Upper lobe of right lung (tissue), 1 donor: ENCODE measurements around the gene ZBED1. TPM values are rescaled to one million over a fixed set of nuclear protein-coding genes. Genes with fewer than 3 reads are reported as not detected.

ENCODE experiments used
- ATAC-seq: fragments of 200-7000 bp; cut with Tn5 transposase; one replicate; pipeline ENCODE4 v1.9.1; 2020; ENCODE audit warnings: mild to moderate bottlenecking, moderate library complexity
- DNase-seq: peaks from one replicate; pipeline ENCODE4 v3.0.0-alpha.2; 2020
- H3K27ac ChIP-seq: fragments of 200-600 bp; one replicate; pipeline ENCODE4 v1.8.0; 2022
- H3K27me3 ChIP-seq: fragments of 200-600 bp; one replicate; pipeline ENCODE4 v1.8.0; 2022; ENCODE audit warnings: mild to moderate bottlenecking
- H3K36me3 ChIP-seq: fragments of 200-600 bp; one replicate; pipeline ENCODE4 v1.8.0; 2022
- H3K4me1 ChIP-seq: fragments of 200-600 bp; one replicate; pipeline ENCODE4 v1.8.0; 2022
- H3K4me3 ChIP-seq: fragments of 200-600 bp; one replicate; pipeline ENCODE4 v1.8.0; 2022; ENCODE audit warnings: mild to moderate bottlenecking
- H3K9me3 ChIP-seq: fragments of 200-600 bp; one replicate; pipeline ENCODE4 v1.8.0; 2022
- intact Hi-C: fragments of 100-400 bp; cut with DNase I; formaldehyde crosslinking; loops from one replicate; pipeline ENCODE4 v1.11.0; 2022
- total RNA-seq: library from RNA; stranded (reverse); fragmentation: NEBNext Ultra II Directional; extraction: Animal tissue kit (Norgen Biotek cat#: 25700); gene quantifications from one replicate; pipeline ENCODE4 v1.2.1, GENCODE V29; 2021
- TF ChIP-seq, protein P1 (sequence below): fragments of 200-600 bp; IDR thresholded peaks from one replicate; pipeline ENCODE4 v1.8.0; 2022; ENCODE audit warnings: antibody characterized with exemption
- donor health status: DM: no; HTN: yes; CAD: no; lungs with severe emphysema.

The ZBED1 gene
- total RNA-seq, 1 donor from 2014 or later, result 40.0 TPM

DNA sequence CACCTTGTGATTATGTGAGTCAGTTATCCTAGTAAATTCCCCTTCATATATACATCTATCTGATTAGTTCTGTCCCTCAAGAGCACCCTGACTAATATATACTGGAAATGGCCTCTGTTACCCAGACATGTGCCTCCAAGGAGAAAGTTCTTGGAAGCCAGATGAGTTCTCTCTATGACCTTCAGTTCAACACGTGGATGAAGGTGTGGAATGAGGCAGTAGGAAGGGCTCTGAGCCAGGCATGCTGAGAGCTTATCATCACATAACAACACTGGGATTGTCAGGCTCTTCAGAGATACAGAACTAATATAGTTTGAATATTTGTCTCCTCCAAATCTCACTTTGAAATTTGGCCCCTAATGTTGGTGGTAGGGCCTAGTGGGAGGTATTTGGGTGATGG lies 44.4 kb upstream of the ZBED1 start:
- no peak for DNase-seq
- no peaks in the 10 kb centered on the region for H3K36me3 ChIP-seq
- ATAC-seq, result no peak
- H3K4me3 ChIP-seq, result no peak overlapping the region
- no peaks in the 10 kb centered on the region for H3K9me3 ChIP-seq
- TF ChIP-seq, protein P1, sequence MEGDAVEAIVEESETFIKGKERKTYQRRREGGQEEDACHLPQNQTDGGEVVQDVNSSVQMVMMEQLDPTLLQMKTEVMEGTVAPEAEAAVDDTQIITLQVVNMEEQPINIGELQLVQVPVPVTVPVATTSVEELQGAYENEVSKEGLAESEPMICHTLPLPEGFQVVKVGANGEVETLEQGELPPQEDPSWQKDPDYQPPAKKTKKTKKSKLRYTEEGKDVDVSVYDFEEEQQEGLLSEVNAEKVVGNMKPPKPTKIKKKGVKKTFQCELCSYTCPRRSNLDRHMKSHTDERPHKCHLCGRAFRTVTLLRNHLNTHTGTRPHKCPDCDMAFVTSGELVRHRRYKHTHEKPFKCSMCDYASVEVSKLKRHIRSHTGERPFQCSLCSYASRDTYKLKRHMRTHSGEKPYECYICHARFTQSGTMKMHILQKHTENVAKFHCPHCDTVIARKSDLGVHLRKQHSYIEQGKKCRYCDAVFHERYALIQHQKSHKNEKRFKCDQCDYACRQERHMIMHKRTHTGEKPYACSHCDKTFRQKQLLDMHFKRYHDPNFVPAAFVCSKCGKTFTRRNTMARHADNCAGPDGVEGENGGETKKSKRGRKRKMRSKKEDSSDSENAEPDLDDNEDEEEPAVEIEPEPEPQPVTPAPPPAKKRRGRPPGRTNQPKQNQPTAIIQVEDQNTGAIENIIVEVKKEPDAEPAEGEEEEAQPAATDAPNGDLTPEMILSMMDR, result no peak
- no peaks in the 10 kb centered on the region for H3K27me3 ChIP-seq
- H3K4me1 ChIP-seq, result no peaks in the 10 kb centered on the region
- intact Hi-C loops, result no loop called here
- no peak overlapping the region for H3K27ac ChIP-seq

- no peaks in the 10 kb centered on the region for H3K4me1 ChIP-seq
- H3K36me3 ChIP-seq, result no peaks in the 10 kb centered on the region
- TF ChIP-seq, protein P1, result no peak
- ATAC-seq (no peak), DNase-seq (no peak)
- no peaks in the 10 kb centered on the region for H3K9me3 ChIP-seq
- H3K27me3 ChIP-seq, result no peaks in the 10 kb centered on the region
- intact Hi-C loops, result no loop called here
- no peak overlapping the region for H3K27ac ChIP-seq
- no peak overlapping the region for H3K4me3 ChIP-seq
Measured at GRCh38 chrX:2542826-2543521, 42.2 kb upstream of the ZBED1 start.

DNA sequence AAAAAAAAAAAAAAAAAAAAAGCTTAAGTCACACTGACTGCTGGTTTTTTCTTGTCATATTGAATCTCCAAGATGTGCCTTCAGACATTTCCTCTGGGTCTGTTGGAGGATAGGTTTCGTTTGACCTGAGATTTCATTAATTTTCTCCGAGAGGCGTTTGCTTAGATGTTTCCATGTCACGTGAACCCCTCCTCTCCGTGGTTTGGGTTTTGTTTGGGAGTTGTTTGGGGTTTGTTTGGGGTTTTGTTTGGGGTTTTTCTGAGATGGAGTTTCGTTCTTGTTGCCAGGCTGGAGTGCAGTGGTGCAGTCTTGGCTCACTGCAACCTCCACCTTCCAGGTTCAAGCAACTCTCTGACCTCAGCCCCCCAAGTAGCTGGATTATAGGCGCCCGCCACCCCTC lies 40.8 kb upstream of the ZBED1 start:
- Histone ChIP-seq H3K4me3 (no peak overlapping the region), H3K9me3 (no peaks in the 10 kb centered on the region), H3K4me1 (no peaks in the 10 kb centered on the region), H3K27me3 (no peaks in the 10 kb centered on the region), H3K27ac (no peak overlapping the region), H3K36me3 (no peaks in the 10 kb centered on the region)
- TF ChIP-seq, protein P1, result no peak
- ATAC-seq (no peak), DNase-seq (no peak)
- intact Hi-C loops, result no loop called here

DNA sequence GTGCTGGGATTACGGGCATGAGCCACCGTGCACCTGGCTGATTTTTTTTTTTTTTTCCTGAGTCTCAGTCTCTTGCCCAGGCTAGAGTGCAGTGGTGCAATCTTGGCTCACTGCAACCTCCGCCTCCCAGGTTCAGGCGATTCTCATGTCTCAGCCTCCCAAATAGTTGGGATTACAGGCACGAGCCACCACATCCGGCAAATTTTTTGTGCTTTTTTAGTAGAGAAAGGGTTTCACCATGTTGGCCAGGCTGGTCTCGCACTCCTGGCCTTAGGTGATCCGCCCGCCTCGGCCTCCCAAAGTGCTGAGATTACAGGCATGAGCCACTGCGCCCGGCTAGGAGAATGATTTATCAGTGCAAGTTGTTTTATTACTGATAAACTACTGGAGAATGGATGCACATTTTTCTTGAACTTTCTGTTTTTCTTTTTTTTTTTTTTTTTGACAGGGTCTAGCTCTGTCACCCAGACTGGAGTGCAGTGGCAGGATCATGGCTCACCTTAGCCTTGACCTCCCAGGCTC lies 39.7 kb upstream of the ZBED1 start:
- TF ChIP-seq, protein P1, result no peak
- H3K4me1 ChIP-seq, result no peaks in the 10 kb centered on the region
- no peaks in the 10 kb centered on the region for H3K36me3 ChIP-seq
- H3K9me3 ChIP-seq, result no peaks in the 10 kb centered on the region
- DNase-seq, result no peak
- intact Hi-C loops, result no loop called here
- H3K27me3 ChIP-seq, result no peaks in the 10 kb centered on the region
- H3K27ac ChIP-seq, result no peak overlapping the region
- no peak overlapping the region for H3K4me3 ChIP-seq
- ATAC-seq, result no peak

- Histone ChIP-seq H3K9me3 (no peaks in the 10 kb centered on the region), H3K27ac (no peak overlapping the region), H3K36me3 (no peaks in the 10 kb centered on the region), H3K27me3 (no peaks in the 10 kb centered on the region), H3K4me1 (no peaks in the 10 kb centered on the region), H3K4me3 (no peak overlapping the region)
- ATAC-seq (no peak), DNase-seq (no peak)
- intact Hi-C loops, result no loop called here
- TF ChIP-seq, protein P1, result no peak
Measured at GRCh38 chrX:2539586-2539985, 38.8 kb upstream of the ZBED1 start.
